Brain microvascular endothelial cell (primary cell): ENCODE data around the gene NDUFS6.
"Not testable (repeated sequence)": the region's sequence is repeated elsewhere in the genome, so short reads cannot be mapped to it uniquely, and the experiment has no call there.

Experiments used
- DNase-seq: peaks from one replicate; pipeline ENCODE4 v3.0.0-alpha.2; 2020
- H3K27ac ChIP-seq: fragments of 250-450 bp; sonication (Bioruptor Pico); 2 replicates; pipeline ENCODE4 v1.5.1; 2020; ENCODE audit warnings: mild to moderate bottlenecking, moderate library complexity
- H3K27me3 ChIP-seq: fragments of 250-450 bp; sonication (Bioruptor Pico); replicated peaks from 2 replicates; pipeline ENCODE4 v1.5.1; 2020; ENCODE audit warnings: mild to moderate bottlenecking
- H3K36me3 ChIP-seq: fragments of 250-450 bp; sonication (Bioruptor Pico); replicated peaks from 2 replicates; pipeline ENCODE4 v1.5.1; 2020; ENCODE audit warnings: mild to moderate bottlenecking
- H3K4me3 ChIP-seq: 2 replicates; pipeline ENCODE4 v1.5.1; 2011; ENCODE audit warnings: low read depth, mild to moderate bottlenecking, control low read depth, low read length, moderate library complexity
- in situ Hi-C: cut with HindIII; loops from 2 replicates; pipeline ENCODE4 v1.10.0; 2017; ENCODE audit warnings: low sequenced_read_pairs, low pct_ligation_motif_present
- TF ChIP-seq, protein P1 (sequence below): IDR thresholded peaks from 2 replicates; pipeline ENCODE4 v1.5.1; 2011; ENCODE audit warnings: low read depth, mild to moderate bottlenecking, moderate library complexity, low read length, control low read depth, inconsistent platforms; ENCODE audit errors: missing control alignments

Gene NDUFS6

DNA sequence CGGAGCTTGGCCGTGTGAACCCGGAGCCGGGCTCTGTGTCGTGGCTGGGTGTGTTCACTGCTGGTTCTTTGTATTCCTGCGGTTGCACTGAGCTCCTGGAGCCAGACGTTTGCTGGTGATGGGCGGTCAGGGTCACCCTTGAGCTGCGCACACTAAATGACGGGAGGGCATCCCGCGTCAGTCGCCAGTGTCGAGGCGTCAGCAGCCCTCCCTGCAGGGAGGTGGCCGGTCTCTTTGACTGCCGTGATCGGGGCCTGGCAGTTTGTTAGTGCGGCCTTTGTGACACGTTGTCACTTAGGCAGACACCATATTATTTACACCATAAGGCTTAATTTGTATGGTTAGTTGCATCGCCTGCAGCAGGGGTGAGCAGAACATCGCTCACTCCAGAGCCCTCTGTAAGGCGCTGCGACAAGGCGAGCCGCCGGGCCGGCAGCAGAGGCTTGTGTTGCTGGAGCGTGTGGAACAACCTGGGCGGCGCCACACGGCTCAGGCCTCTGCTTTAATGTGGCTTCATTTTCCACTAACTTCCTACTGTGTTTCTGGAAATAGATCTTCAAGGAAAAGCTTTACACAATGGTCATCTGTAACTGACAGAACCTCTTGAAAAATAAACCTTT is 8.3 kb downstream of the NDUFS6 start:
- Histone ChIP-seq H3K27me3 (no peaks in the 10 kb centered on the region), H3K27ac (no peak overlapping the region), H3K36me3 (peaks cover 66% of the 10 kb centered on the region), H3K4me3 (no peak overlapping the region)
- TF ChIP-seq, protein P1, sequence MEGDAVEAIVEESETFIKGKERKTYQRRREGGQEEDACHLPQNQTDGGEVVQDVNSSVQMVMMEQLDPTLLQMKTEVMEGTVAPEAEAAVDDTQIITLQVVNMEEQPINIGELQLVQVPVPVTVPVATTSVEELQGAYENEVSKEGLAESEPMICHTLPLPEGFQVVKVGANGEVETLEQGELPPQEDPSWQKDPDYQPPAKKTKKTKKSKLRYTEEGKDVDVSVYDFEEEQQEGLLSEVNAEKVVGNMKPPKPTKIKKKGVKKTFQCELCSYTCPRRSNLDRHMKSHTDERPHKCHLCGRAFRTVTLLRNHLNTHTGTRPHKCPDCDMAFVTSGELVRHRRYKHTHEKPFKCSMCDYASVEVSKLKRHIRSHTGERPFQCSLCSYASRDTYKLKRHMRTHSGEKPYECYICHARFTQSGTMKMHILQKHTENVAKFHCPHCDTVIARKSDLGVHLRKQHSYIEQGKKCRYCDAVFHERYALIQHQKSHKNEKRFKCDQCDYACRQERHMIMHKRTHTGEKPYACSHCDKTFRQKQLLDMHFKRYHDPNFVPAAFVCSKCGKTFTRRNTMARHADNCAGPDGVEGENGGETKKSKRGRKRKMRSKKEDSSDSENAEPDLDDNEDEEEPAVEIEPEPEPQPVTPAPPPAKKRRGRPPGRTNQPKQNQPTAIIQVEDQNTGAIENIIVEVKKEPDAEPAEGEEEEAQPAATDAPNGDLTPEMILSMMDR = no peak
- DNase-seq = no peak
- in situ Hi-C loops = no loop called here

DNA sequence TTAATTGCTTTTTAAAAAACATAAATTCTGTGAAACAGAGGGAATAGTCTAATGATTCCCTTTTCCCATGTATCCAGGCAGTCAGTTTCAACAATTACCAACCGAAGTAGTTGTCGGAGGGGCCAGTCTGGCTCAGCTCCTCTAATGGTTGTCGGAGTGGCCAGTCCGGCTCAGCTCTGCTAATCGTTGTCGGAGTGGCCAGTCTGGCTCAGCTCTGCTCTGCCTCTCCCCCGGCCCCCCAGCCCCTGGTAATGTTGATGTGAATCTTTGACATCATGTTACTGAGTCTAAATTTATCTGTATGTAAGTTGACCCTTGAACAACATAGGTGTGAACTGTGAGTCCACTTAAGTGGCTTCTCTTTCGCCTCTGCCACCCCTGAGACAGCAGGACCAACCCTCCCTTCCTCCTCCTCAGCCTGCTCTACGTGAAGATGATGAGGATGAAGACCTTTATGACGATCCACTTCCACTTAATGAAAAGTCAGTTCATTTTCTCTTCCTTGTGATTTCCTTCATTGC is 9.4 kb downstream of the NDUFS6 start:
- Histone ChIP-seq H3K27me3 (no peaks in the 10 kb centered on the region), H3K27ac (no peak overlapping the region), H3K4me3 (no peak overlapping the region), H3K36me3 (peaks cover 67% of the 10 kb centered on the region)
- TF ChIP-seq, protein P1 = no peak
- no peak for DNase-seq
- in situ Hi-C loops = no loop called here

DNA sequence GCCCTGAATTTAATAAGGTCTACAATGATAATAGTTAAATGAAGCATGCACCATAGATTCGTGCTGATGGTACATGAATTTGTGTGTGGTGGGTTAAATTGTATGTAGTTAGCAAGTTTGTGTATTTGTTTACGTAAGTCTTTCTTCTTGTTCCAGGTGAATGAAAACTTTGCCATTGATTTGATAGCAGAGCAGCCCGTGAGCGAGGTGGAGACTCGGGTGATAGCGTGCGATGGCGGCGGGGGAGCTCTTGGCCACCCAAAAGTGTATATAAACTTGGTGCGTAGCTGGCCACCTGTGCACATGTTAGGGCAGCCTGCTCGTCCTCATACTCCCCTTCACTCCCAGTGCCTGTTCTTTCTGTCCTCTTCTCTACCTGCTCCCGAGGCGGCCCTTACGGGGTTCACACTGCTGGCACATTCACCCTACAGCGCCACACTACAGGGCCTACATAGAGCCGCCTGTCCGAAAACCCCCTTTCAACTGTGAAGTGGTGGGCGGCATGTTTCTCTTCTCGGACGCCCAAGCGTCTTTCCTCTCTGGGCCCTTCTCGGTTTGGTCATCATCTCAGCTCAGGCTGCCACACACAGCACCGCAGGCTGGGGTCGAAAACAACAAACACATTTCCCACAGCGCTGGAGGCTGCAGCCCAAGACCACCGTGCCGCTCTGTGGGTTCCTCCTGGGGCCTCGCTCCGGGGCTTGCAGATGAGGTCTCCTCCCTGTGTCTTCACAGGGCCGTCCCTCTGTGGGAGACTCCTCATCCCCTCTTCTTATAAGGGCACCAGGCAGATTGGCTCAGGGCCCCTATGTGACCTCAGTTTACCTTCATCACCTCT is 13.2 kb downstream of the NDUFS6 start:
- in situ Hi-C loops = no loop called here
- Histone ChIP-seq H3K4me3 (no peak overlapping the region), H3K27ac (no peak overlapping the region), H3K27me3 (no peaks in the 10 kb centered on the region), H3K36me3 (peaks cover 64% of the 10 kb centered on the region)
- no peak for DNase-seq
- TF ChIP-seq, protein P1 = no peak

DNA sequence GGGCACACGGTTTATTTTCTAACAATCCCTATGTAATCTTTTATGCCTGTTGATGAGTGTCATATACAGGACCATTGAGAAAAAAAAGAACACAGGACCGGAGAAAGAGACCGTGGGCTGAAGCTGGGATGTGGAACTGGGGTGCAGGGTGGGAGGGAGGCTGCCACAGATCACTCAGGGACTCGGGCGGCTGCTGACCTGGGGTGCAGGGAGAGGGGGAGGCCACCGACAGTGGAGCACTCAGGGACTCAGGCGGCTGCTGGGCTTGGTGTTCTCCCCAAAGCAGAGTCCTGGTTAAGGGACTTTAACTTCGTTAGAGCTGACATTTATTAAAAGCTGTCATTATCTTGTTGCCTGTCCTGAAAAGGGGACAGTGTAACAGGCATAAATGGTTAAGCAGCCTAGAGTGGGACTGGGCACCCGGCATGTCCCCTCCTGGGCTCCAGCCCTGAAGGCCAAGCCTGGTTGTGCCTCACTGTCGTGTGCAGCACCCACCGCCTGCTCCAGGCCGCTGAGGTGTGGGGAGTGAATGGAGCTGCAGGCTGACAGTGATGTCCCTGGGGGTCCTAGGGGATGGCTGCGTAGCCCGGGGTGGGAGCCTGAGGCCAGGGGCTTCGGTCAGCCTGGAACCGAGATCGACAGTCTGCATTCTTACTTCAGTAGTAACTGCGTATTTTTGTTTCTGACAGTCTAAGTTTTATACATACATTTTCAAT is 14.0 kb downstream of the NDUFS6 start:
- H3K27me3 ChIP-seq = no peaks in the 10 kb centered on the region
- peaks cover 61% of the 10 kb centered on the region for H3K36me3 ChIP-seq
- TF ChIP-seq, protein P1 = no peak
- H3K27ac ChIP-seq = no peak overlapping the region
- no peak overlapping the region for H3K4me3 ChIP-seq
- in situ Hi-C loops = no loop called here
- DNase-seq = no peak

- Histone ChIP-seq H3K36me3 (peaks cover 66% of the 10 kb centered on the region), H3K27me3 (no peaks in the 10 kb centered on the region), H3K4me3 (no peak overlapping the region), H3K27ac (no peak overlapping the region)
- in situ Hi-C loops = no loop called here
- no peak for DNase-seq
- TF ChIP-seq, protein P1 = peak; percentile 9
Measured at GRCh38 chr5:1815881-1816292, 14.7 kb downstream of the NDUFS6 start.

DNA sequence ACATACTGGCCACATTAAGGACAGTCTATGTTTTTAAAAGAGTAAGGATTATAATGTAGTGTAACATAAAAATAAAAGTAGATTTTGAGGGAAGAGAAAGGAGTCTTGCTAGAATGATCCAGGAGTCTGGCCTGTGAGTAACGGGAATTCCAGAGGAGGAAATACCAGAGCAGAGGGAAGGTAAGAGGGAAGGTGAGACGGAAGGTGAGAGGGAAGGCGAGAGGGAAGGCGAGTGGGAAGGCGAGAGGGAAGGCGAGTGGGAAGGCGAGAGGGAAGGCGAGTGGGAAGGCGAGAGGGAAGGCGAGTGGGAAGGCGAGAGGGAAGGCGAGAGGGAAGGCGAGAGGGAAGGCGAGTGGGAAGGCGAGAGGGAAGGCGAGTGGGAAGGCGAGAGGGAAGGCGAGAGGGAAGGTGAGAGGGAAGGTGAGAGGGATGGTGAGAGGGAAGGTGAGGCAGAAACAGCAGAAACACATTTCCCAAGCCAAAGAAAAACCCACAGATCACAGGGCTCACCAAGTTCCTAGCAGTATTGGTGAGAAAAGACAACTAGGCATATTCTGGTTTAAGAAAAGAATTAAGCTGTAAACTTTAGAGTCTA is 15.4 kb downstream of the NDUFS6 start:
- H3K36me3 ChIP-seq = peaks cover 64% of the 10 kb centered on the region
- DNase-seq, in situ Hi-C loops, H3K4me3 ChIP-seq, H3K27me3 ChIP-seq, H3K27ac ChIP-seq: not testable (repeated sequence)
